A673 (cell line): Measurements from ENCODE around the gene ACSM2A.
"Not testable (repeated sequence)": the region's sequence is repeated elsewhere in the genome, so short reads cannot be mapped to it uniquely, and the experiment has no call there.

Experiments
- EZH2 ChIP-seq: fragments of 200-600 bp; sonication (generic); IDR thresholded peaks from 2 replicates; pipeline ENCODE4 v1.6.1; 2017; ENCODE audit warnings: borderline replicate concordance, low read depth, mild to moderate bottlenecking, mixed read lengths, antibody characterized with exemption, low read length; ENCODE audit not compliant: poor library complexity, severe bottlenecking
- TF ChIP-seq, protein P1 (sequence below): fragments of 300-800, 200-600 bp; sonication (generic); conservative IDR thresholded peaks from 2 replicates; pipeline ENCODE4 v1.5.1; 2017; ENCODE audit warnings: low read depth, mild to moderate bottlenecking, antibody characterized with exemption, low read length, moderate library complexity, mixed read lengths

DNA sequence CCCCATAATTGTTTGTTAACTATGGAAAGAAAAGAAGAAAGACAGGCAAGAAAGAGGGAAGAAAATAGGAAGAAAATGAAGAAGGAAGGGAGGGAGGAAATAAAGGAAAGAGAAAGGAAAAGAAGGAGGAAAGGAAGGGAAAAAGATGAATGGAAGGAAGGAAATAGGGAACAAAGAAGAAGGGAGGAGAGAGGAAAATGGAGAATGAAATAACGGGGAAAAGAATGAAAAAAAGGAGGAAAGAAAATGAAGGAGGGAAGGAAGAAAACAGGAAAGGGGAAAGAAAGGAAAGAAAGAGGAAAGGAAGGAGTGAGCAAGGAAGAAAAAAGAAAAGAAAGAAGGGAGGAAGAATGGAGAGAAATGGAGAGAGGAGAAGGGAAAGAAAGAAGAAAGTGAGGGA lies 20.8 kb upstream of the ACSM2A start:
- TF ChIP-seq, protein P1, sequence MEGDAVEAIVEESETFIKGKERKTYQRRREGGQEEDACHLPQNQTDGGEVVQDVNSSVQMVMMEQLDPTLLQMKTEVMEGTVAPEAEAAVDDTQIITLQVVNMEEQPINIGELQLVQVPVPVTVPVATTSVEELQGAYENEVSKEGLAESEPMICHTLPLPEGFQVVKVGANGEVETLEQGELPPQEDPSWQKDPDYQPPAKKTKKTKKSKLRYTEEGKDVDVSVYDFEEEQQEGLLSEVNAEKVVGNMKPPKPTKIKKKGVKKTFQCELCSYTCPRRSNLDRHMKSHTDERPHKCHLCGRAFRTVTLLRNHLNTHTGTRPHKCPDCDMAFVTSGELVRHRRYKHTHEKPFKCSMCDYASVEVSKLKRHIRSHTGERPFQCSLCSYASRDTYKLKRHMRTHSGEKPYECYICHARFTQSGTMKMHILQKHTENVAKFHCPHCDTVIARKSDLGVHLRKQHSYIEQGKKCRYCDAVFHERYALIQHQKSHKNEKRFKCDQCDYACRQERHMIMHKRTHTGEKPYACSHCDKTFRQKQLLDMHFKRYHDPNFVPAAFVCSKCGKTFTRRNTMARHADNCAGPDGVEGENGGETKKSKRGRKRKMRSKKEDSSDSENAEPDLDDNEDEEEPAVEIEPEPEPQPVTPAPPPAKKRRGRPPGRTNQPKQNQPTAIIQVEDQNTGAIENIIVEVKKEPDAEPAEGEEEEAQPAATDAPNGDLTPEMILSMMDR, result not testable (repeated sequence)
- TF ChIP-seq EZH2, result not testable (repeated sequence)
